Activated T-cell treated with anti-CD3 and anti-CD28 coated beads for 1 hour (primary cell): ENCODE measurements around the gene PLCB1.

Experiments
- DNase-seq: peaks from one replicate; pipeline ENCODE4 v3.0.0-alpha.2; 2020; ENCODE audit warnings: low read depth

Gene PLCB1

GRCh38 chr20:8724884-8725283, 592.8 kb downstream of the PLCB1 start:
- no peak for DNase-seq

GRCh38 chr20:8726460-8726859, 594.4 kb downstream of the PLCB1 start:
- DNase-seq = no peak

GRCh38 chr20:8735014-8735413, 602.9 kb downstream of the PLCB1 start:
- no peak for DNase-seq

GRCh38 chr20:8735674-8736073, 603.6 kb downstream of the PLCB1 start:
- no peak for DNase-seq

GRCh38 chr20:8740265-8740664, 608.2 kb downstream of the PLCB1 start:
- DNase-seq = no peak

- no peak for DNase-seq
These were observed 612.3 kb downstream of the PLCB1 start for GRCh38 chr20:8744228-8744844.

- no peak for DNase-seq
These were observed 617.0 kb downstream of the PLCB1 start for GRCh38 chr20:8749101-8749500.

- no peak for DNase-seq
These were observed 617.9 kb downstream of the PLCB1 start for GRCh38 chr20:8749986-8750385.

- no peak for DNase-seq
These were observed 623.5 kb downstream of the PLCB1 start for GRCh38 chr20:8755340-8756118.

- DNase-seq = no peak
These were observed 624.3 kb downstream of the PLCB1 start for GRCh38 chr20:8756410-8756809.

- DNase-seq = no peak
These were observed 625.1 kb downstream of the PLCB1 start for GRCh38 chr20:8757146-8757545.

GRCh38 chr20:8764344-8764962, 632.4 kb downstream of the PLCB1 start:
- DNase-seq = no peak

GRCh38 chr20:8766868-8767390, 634.9 kb downstream of the PLCB1 start:
- no peak for DNase-seq

- no peak for DNase-seq
These were observed 642.3 kb downstream of the PLCB1 start for GRCh38 chr20:8774412-8774811.

GRCh38 chr20:8777911-8778310, 645.8 kb downstream of the PLCB1 start:
- no peak for DNase-seq

GRCh38 chr20:8778387-8778786, 646.3 kb downstream of the PLCB1 start:
- no peak for DNase-seq

GRCh38 chr20:8780915-8781314, 648.8 kb downstream of the PLCB1 start:
- no peak for DNase-seq

GRCh38 chr20:8782804-8783203, 650.7 kb downstream of the PLCB1 start:
- DNase-seq = no peak

- no peak for DNase-seq
These were observed 651.7 kb downstream of the PLCB1 start for GRCh38 chr20:8783734-8784133.

GRCh38 chr20:8786383-8786782, 654.3 kb downstream of the PLCB1 start:
- no peak for DNase-seq

- DNase-seq = no peak
These were observed 655.0 kb downstream of the PLCB1 start for GRCh38 chr20:8787090-8787489.

GRCh38 chr20:8788275-8788674, 656.2 kb downstream of the PLCB1 start:
- DNase-seq = no peak

- DNase-seq = no peak
These were observed 656.8 kb downstream of the PLCB1 start for GRCh38 chr20:8788831-8789230.
